ENCODE data around the gene NTRK2.

Gene NTRK2

GRCh38 chr9:84670138-84671041, 861 bp downstream of the NTRK2 start:
- Histone ChIP-seq H3K4me3 (ENCODE audit: low read depth, low read length) (no peak overlapping the region), H3K79me2 (no peaks in the 10 kb centered on the region), H3K9ac (no peak overlapping the region), H3K9me3 (ENCODE audit: control insufficient read depth, low read length) (no peaks in the 10 kb centered on the region), H3K4me2 (ENCODE audit: low read length) (peak overlapping the region; percentile 83), H3K27ac (no peak overlapping the region), H3K36me3 (ENCODE audit: control insufficient read depth, insufficient read depth, low read length) (no peaks in the 10 kb centered on the region), H2AFZ (peak overlapping the region; percentile 28), H3K27me3 (ENCODE audit: control insufficient read depth, insufficient read depth, low read length) (no peaks in the 10 kb centered on the region), H3K4me1 (no peaks in the 10 kb centered on the region)
- TF ChIP-seq CTCF (IDR thresholded peaks at IDR 0.05), result no peak

- no peak for TF ChIP-seq CTCF (IDR thresholded peaks at IDR 0.05)
- no peak overlapping the region for H3K4me2 ChIP-seq (ENCODE audit: low read length)
- no peaks in the 10 kb centered on the region for H3K36me3 ChIP-seq (ENCODE audit: control insufficient read depth, insufficient read depth, low read length)
- H3K9me3 ChIP-seq (ENCODE audit: control insufficient read depth, low read length), result no peaks in the 10 kb centered on the region
- H3K27ac ChIP-seq, result no peak overlapping the region
- no peaks in the 10 kb centered on the region for H3K79me2 ChIP-seq
- H3K27me3 ChIP-seq (ENCODE audit: control insufficient read depth, insufficient read depth, low read length), result no peaks in the 10 kb centered on the region
- no peaks in the 10 kb centered on the region for H3K4me1 ChIP-seq
- H3K4me3 ChIP-seq (ENCODE audit: low read depth, low read length), result no peak overlapping the region
- H3K9ac ChIP-seq, result no peak overlapping the region
- no peak overlapping the region for H2AFZ ChIP-seq
Measured at GRCh38 chr9:84671586-84672521, 2.3 kb downstream of the NTRK2 start.

GRCh38 chr9:84673806-84674205, 4.3 kb downstream of the NTRK2 start:
- H3K9me3 ChIP-seq (ENCODE audit: control insufficient read depth, low read length), result no peaks in the 10 kb centered on the region
- no peak overlapping the region for H3K27ac ChIP-seq
- TF ChIP-seq CTCF (IDR thresholded peaks at IDR 0.05), result no peak
- H3K27me3 ChIP-seq (ENCODE audit: control insufficient read depth, insufficient read depth, low read length), result no peaks in the 10 kb centered on the region
- H2AFZ ChIP-seq, result no peak overlapping the region
- H3K79me2 ChIP-seq, result no peaks in the 10 kb centered on the region
- no peak overlapping the region for H3K9ac ChIP-seq
- H3K4me3 ChIP-seq (ENCODE audit: low read depth, low read length), result no peak overlapping the region
- H3K36me3 ChIP-seq (ENCODE audit: control insufficient read depth, insufficient read depth, low read length), result no peaks in the 10 kb centered on the region
- H3K4me1 ChIP-seq, result no peaks in the 10 kb centered on the region
- H3K4me2 ChIP-seq (ENCODE audit: low read length), result no peak overlapping the region

- no peak for TF ChIP-seq CTCF (IDR thresholded peaks at IDR 0.05)
- Histone ChIP-seq H3K9me3 (ENCODE audit: control insufficient read depth, low read length) (no peaks in the 10 kb centered on the region), H2AFZ (no peak overlapping the region), H3K27me3 (ENCODE audit: control insufficient read depth, insufficient read depth, low read length) (no peaks in the 10 kb centered on the region), H3K4me3 (ENCODE audit: low read depth, low read length) (no peak overlapping the region), H3K4me2 (ENCODE audit: low read length) (no peak overlapping the region), H3K79me2 (no peaks in the 10 kb centered on the region), H3K9ac (no peak overlapping the region), H3K36me3 (ENCODE audit: control insufficient read depth, insufficient read depth, low read length) (no peaks in the 10 kb centered on the region), H3K27ac (no peak overlapping the region), H3K4me1 (no peaks in the 10 kb centered on the region)
Measured at GRCh38 chr9:84677080-84677479, 7.6 kb downstream of the NTRK2 start.
